Skeletal muscle cell (primary cell): ENCODE measurements around the gene IL10RA.
"Not testable (repeated sequence)": the region's sequence is repeated elsewhere in the genome, so short reads cannot be mapped to it uniquely, and the experiment has no call there.

Experiments
- DNase-seq: peaks from one replicate; pipeline ENCODE4 v3.0.0-alpha.2; 2010; ENCODE audit warnings: low read depth
- H3K4me3 ChIP-seq: 2 replicates; pipeline ENCODE4 v1.5.1; 2011; ENCODE audit warnings: low read depth, mild to moderate bottlenecking, control low read depth, low read length, moderate library complexity

Gene IL10RA

GRCh38 chr11:117985953-117986887 lies at the start of gene IL10RA:
Gene IL10RA (plus strand): TSS chr11:117986394. CDS start chr11:117986468, 74 bp downstream.
- H3K4me3 ChIP-seq = peak within 1 kb of the TSS; percentile 45
- no peak for DNase-seq

- DNase-seq = no peak
Measured at GRCh38 chr11:117936973-117937372, 49.2 kb upstream of the IL10RA start.

GRCh38 chr11:117940736-117941135 lies 45.5 kb upstream of the IL10RA start:
- H3K4me3 ChIP-seq = no peak overlapping the region
- no peak for DNase-seq

More at GRCh38 chr11:117936973-117937372, 49.2 kb upstream of the IL10RA start:
- no peak overlapping the region for H3K4me3 ChIP-seq

DNA sequence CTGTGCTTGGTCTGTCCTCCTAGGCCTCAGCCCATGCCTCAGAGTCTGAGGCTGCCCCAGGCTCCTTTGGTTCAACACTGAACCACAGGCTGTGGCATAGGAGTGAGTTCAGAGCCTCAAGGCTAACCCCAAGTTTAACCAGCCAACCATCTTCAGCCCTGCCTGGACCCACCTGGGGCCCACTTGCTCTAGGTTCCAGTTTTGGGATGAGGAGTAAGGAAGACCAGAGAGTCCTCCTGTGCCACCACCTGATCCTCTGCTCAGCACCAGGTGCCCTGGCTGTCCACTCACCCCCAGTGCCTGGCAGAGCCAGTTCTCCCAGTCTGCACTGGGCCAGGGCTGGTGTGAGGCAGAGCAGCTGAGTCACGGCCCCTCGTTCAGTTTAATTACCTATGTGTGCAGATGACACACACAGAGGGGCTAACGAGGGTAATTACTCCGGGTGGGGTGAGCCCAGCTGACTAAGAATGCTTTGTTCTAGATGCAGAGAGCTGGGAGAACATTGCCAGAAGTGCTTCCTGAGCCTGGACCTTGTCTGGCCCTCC lies 45.0 kb upstream of the IL10RA start:
- no peak for DNase-seq

GRCh38 chr11:117941976-117942654 lies 44.1 kb upstream of the IL10RA start:
- no peak for DNase-seq
- no peak overlapping the region for H3K4me3 ChIP-seq

More for the DNA sequence above, 45.0 kb upstream of the IL10RA start:
- no peak overlapping the region for H3K4me3 ChIP-seq

- no peak overlapping the region for H3K4me3 ChIP-seq
- no peak for DNase-seq
Measured at GRCh38 chr11:117944554-117944953, 41.6 kb upstream of the IL10RA start.

GRCh38 chr11:117945047-117945810 lies 41.0 kb upstream of the IL10RA start:
- no peak overlapping the region for H3K4me3 ChIP-seq
- DNase-seq = no peak

GRCh38 chr11:117946156-117946841 lies 39.9 kb upstream of the IL10RA start:
- no peak for DNase-seq
- no peak overlapping the region for H3K4me3 ChIP-seq

DNA sequence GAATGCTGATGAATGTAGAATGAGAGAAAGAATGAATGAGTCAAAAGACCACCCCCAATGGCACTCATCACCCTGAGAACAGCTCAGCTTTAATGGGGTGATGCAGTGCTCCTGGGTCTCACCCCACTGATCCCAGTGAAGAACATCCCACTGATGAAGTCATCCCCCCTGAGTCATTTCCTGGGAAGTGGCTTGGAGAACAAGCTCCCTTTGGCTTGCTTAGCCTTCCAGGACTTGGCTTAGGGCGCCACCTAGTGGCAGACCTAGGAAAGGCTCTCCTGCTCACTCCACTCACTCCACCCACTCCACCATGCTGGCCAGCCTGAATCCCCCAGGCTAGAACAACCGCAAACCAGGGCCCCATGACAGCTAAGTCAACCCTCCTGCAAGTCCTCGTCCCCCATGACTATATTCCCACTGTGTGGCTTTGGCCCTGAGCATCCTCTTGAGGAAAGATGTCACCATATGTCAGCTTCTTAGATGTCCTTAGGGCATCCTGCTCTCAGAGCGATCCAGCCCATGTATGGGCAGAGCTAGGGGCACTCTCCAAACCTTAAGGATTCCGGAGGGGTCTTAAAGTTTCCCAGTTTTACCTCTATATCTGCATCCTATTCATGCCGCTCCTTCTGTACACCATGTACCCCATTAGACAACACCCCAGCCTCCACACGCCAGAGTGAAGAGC lies 39.2 kb upstream of the IL10RA start:
- no peak overlapping the region for H3K4me3 ChIP-seq
- peak; percentile 62 for DNase-seq

GRCh38 chr11:117947751-117948150 lies 38.4 kb upstream of the IL10RA start:
- not testable (repeated sequence) for DNase-seq, H3K4me3 ChIP-seq

DNA sequence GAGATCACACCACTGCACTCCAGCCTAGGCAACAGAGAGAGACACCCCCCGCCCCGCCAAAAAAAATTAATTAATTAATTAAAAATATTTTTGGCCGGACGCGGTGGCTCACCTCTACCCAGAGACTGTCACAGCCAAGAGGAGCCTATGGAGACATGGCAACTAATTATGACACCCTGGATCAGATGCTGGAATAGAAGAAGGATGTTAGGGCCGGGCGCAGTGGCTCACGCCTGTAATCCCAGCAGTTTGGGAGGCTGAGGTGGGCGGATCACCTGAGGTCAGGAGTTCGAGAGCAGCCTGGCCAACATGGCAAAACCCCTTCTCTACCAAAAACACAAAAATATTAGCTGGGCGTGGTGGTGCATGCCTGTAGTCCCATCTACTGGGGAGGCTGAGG lies 37.7 kb upstream of the IL10RA start:
- not testable (repeated sequence) for H3K4me3 ChIP-seq

DNA sequence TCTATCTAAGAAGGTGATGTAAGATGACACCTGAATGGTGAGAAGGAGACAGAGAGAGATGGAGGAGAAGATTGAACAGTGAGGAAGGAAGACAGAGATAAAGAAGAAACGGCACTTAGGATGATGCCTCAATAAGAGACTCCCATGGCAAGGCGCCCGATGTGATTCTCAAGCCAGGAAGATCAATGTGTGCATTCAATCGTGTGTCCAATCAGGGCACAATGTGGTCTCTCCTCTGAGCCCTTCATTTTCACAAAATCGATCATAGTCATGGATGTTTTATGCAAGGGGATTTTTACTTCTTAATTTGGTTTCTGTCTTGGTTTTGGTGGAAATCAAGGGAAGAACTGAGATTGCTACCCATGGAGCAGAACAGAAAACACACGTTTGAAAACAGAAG lies 37.1 kb upstream of the IL10RA start:
- no peak for DNase-seq

More for the DNA sequence above, 37.7 kb upstream of the IL10RA start:
- DNase-seq = not testable (repeated sequence)

DNA sequence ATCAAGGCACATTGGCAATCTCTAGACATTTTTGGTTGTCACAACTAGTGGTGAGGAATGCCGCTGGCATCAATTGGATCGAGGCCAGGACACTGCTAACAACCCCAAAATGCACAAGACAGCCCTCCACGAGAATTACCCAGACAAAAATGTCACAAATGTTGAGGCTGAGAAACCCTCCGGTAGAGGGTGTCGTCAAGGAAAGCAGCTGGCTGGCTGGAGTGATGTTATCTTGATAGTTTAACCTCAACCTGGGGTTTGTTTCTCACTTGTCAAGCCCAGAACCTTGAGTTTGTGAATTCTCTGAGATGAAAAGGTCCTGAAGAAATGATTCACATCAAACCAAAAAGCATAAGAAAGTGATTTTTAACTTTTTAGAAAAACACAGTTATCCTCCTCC lies 35.9 kb upstream of the IL10RA start:
- DNase-seq = no peak
- H3K4me3 ChIP-seq = no peak overlapping the region

More for the DNA sequence above, 37.1 kb upstream of the IL10RA start:
- H3K4me3 ChIP-seq = no peak overlapping the region

DNA sequence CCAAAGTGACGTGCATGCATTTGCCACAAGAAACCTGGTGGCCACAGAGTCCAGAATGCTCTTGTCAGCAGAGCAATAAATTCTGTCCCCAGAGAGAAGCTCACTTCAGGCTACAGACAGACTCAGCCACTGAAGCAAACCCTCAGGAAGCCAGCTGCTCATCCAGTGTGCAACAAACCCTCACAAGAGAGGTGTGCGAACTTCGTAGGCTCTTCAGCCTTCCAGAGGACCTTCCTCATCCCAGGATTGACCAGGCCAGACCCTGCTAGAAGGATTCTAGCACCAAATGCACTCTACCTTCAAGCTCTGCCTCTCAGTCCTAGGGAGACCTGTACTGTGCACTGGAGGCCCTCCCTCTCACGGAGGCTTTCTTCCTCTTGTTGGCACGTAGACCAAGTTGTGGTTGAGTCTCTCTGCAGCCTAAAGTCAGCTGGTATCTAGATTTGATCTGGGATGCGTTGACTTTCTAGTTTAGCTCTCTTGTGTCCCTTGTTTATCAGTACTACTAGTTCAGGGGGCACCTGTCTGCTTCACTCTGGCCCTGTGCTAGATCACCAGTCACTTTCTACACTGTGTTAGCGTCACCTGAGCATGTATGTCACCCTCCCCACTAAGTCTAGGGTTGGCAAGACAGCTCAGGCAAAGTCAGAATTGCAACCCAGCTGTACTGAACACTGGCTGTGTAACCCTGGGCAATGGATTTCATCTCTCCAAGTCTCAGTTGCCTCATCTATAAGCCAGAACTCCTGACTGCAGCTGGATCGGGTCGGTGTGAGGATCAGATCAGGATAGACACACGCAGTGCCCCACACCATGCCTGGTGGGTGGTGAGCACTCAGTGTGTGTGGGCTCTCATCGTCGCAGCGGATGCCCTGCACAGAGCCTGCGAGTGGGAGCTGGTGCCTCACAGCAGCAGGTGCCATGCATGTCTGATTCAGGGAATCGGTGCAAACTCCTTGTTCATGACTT lies 34.9 kb upstream of the IL10RA start:
- no peak overlapping the region for H3K4me3 ChIP-seq
- DNase-seq = no peak

- no peak overlapping the region for H3K4me3 ChIP-seq
- no peak for DNase-seq
Measured at GRCh38 chr11:117953024-117953671, 33.0 kb upstream of the IL10RA start.

DNA sequence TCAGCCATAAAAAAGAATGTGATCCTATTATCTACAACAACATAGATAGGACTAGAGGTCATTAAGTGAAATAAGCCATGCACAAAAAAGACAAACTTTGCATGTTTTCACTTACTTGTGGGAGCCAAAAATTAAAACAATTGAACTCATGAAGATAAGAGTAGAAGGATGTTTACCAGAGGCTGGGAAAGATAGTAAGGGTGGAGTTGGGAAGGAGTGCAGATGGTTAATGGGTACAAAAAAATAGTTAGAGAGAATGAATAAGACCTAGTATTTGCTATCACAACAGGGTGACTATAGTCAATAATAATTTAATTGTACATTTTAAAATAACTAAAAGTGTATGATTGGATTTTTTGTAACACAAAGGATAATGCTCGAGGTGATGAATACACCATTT lies 27.2 kb upstream of the IL10RA start:
- no peak overlapping the region for H3K4me3 ChIP-seq

More for the DNA sequence above, 27.2 kb upstream of the IL10RA start:
- DNase-seq = no peak
